ENCODE data around the gene GALNT15.

DNA sequence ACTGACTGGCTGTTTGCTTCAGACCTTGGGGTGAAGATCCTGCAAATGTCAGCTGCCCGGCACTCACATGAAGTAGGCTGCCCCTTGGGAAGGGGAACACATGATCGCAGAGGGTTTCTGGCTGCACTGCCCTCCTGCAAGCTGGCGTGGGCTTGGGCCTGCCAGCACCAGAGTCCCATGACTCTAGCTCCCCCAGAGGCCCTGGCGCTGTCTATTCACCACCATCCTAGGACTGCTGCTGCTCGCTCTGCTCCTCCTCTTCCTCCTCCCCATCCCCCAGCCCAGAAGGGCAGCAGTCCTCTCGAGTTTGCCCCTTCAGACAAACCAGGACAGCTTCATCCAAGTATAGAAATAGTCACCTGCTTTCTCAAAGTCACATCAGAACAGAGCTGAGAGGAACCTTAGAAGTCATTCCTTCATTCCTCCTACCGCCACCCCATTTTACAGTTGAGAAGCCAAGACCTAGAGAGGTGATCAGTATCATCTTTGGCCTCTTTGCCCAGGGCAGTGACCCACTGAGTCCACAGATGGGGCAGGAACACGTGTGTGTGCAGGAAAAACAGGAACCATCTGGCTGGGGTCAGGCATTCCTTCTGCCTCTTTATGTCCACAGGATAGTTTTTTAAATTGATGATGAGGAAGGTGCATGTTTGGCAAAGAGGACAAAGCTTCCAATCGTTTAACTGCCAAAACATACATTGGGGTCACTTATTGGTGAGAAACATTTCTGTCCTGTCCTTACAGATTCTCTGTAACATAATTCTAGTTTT lies 77.0 kb downstream of the GALNT15 start:
- TF ChIP-seq, protein P1, sequence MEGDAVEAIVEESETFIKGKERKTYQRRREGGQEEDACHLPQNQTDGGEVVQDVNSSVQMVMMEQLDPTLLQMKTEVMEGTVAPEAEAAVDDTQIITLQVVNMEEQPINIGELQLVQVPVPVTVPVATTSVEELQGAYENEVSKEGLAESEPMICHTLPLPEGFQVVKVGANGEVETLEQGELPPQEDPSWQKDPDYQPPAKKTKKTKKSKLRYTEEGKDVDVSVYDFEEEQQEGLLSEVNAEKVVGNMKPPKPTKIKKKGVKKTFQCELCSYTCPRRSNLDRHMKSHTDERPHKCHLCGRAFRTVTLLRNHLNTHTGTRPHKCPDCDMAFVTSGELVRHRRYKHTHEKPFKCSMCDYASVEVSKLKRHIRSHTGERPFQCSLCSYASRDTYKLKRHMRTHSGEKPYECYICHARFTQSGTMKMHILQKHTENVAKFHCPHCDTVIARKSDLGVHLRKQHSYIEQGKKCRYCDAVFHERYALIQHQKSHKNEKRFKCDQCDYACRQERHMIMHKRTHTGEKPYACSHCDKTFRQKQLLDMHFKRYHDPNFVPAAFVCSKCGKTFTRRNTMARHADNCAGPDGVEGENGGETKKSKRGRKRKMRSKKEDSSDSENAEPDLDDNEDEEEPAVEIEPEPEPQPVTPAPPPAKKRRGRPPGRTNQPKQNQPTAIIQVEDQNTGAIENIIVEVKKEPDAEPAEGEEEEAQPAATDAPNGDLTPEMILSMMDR (IDR thresholded peaks at IDR 0.05; ENCODE audit: borderline replicate concordance, extremely low read depth, low read length, poor library complexity, severe bottlenecking): no peak
- TF ChIP-seq EZH2 (IDR thresholded peaks at IDR 0.05; ENCODE audit: borderline replicate concordance, low read depth, low read length, severe bottlenecking): no peak
